ENCODE measurements around the gene TBC1D32.
"Not testable (repeated sequence)": the region's sequence is repeated elsewhere in the genome, so short reads cannot be mapped to it uniquely, and the experiment has no call there.

- not testable (repeated sequence) for TF ChIP-seq POLR2A, CTCF (IDR thresholded peaks at IDR 0.05)
Observed at GRCh38 chr6:121213341-121213740, 120.9 kb downstream of the TBC1D32 start.
